NCI-H2107 (cell line): Measurements from ENCODE around the gene HLF.
"Not testable (repeated sequence)": the region's sequence is repeated elsewhere in the genome, so short reads cannot be mapped to it uniquely, and the experiment has no call there.

ENCODE experiments used
- DNase-seq: peaks from one replicate; lab custom pipeline; 2025; lab: John Stamatoyannopoulos, UW

The HLF gene

GRCh38 chr17:55311767-55312375 lies 47.1 kb downstream of the HLF start:
- DNase-seq = no peak

DNA sequence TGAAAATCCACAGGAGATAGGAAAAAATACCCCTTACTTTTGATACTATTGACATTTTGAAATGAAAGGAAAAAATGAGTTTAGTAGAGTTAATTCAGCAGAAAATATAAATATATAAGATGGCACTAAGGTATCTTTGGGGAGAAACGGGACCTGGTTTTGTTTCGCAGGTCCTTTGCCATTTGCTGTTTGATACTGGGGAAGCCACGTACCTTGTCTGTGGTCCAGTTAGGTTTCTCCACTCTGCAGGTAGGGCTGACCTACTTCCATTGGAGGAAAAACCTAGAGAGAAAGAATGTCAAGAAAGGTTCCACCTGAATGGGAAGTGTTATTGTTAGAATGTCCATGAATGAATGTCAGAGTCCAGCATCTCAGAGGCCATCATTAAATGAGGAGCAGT lies 48.1 kb downstream of the HLF start:
- DNase-seq = no peak

- no peak for DNase-seq
These were observed 49.5 kb downstream of the HLF start for GRCh38 chr17:55314061-55314783.

DNA sequence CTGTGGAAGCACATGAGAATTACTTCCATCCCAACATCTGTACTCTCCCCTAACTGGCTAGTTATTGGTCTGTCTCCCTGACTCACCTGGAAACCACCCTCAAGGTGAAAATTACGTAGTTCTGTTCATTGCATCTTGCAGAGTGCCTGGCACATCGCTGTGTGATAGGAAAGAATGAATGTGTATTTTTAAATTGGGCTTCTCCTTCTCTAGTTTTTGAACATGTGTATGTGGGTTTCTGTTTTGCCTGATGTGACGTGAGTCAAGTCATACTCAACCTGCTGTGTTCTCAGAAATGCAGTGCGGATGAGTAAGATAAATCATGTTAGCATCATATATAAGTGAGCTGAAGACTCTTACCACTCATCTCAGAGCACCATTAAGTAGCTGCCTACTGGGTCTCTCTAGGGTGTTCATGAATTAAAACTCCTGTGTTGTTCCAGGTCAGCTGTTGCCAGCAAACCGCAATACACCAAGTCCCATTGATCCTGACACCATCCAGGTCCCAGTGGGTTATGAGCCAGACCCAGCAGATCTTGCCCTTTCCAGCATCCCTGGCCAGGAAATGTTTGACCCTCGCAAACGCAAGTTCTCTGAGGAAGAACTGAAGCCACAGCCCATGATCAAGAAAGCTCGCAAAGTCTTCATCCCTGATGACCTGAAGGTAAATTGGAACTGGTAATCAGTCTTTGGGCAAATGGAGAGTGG lies 50.2 kb downstream of the HLF start:
- DNase-seq = no peak

DNA sequence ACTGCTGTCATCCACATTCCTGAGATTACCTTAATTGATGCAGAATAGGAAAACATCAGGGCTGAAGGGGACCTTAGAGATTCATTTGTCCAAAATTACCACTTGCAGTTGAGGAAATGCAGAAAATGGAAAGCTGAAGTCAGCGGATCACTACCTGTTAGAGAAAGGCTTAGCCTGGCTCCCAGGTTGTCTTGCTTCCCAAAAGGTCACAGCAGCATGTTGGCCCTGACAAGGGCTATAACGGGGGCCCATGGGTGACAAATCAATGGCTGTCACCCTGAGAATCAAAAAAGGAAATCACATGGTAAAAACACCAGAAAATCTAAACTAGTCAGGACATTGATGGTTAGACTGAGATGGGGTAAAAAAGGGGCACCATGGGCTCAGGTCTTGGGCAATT lies 51.7 kb downstream of the HLF start:
- no peak for DNase-seq

DNA sequence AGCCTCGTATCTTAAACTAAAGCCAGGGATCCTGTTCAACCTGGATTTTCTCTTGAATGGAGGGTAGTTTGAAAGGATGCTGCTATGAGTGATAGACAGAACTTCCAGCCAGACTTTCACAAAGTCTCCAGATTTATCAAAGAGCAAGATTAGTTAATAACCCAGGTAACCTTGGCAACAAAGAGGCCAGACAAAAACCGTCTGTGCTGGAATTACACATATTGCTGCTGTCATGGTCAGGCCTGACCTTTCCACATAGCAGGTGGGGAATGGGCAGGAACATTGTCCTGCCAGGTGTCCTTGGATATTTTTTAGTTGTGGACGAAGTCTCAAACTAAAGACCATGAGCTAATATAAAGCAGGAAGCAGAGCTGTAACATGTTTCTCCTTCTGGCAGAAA lies 52.5 kb downstream of the HLF start:
- DNase-seq = no peak

- DNase-seq = no peak
These were observed 53.3 kb downstream of the HLF start for GRCh38 chr17:55318081-55318480.

DNA sequence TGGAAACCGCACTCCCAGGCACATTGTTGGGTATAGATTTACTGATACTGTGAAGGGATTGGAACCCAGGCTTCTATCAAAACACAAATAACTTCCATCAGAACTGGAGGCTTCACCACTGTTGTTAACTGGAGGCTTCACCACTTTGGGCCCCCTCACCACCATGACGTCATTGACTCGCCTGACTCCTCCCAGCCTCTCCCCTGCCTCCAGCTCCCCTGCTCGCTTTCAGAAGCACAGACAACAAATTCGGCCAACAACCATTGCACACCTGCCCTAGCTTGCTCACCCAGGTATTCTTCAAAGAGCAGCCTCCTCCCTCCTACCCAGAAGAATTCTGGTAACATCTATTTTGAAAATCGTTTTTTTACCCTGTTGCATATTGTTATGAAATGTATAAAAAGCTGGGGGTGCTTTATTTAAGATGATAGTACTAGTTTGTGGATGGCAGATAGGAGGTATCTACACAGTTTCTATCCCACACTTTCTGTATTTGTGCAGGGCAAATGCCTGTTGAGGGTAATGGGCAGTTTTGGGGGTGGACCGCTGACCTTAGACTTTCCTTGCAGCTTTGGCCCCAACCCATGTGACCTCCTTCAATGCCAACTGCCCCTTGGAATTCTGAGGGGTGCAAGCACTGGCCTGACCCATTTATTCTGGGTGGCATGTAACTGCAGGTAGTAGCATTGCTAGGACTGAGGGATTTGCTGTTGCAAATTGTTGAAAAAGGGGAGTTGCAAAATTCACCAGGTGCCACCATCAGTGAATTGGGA lies 54.1 kb downstream of the HLF start:
- no peak for DNase-seq

GRCh38 chr17:55319933-55320593 lies 55.3 kb downstream of the HLF start:
- DNase-seq = no peak

DNA sequence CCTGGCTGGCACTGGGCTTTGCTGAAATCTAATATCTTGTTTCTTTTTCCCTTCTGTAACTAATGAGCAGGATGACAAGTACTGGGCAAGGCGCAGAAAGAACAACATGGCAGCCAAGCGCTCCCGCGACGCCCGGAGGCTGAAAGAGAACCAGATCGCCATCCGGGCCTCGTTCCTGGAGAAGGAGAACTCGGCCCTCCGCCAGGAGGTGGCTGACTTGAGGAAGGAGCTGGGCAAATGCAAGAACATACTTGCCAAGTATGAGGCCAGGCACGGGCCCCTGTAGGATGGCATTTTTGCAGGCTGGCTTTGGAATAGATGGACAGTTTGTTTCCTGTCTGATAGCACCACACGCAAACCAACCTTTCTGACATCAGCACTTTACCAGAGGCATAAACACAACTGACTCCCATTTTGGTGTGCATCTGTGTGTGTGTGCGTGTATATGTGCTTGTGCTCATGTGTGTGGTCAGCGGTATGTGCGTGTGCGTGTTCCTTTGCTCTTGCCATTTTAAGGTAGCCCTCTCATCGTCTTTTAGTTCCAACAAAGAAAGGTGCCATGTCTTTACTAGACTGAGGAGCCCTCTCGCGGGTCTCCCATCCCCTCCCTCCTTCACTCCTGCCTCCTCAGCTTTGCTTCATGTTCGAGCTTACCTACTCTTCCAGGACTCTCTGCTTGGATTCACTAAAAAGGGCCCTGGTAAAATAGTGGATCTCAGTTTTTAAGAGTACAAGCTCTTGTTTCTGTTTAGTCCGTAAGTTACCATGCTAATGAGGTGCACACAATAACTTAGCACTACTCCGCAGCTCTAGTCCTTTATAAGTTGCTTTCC lies 56.0 kb downstream of the HLF start:
- no peak for DNase-seq

DNA sequence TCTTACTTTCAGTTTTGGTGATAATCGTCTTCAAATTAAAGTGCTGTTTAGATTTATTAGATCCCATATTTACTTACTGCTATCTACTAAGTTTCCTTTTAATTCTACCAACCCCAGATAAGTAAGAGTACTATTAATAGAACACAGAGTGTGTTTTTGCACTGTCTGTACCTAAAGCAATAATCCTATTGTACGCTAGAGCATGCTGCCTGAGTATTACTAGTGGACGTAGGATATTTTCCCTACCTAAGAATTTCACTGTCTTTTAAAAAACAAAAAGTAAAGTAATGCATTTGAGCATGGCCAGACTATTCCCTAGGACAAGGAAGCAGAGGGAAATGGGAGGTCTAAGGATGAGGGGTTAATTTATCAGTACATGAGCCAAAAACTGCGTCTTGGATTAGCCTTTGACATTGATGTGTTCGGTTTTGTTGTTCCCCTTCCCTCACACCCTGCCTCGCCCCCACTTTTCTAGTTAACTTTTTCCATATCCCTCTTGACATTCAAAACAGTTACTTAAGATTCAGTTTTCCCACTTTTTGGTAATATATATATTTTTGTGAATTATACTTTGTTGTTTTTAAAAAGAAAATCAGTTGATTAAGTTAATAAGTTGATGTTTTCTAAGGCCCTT lies 56.8 kb downstream of the HLF start:
- no peak for DNase-seq

DNA sequence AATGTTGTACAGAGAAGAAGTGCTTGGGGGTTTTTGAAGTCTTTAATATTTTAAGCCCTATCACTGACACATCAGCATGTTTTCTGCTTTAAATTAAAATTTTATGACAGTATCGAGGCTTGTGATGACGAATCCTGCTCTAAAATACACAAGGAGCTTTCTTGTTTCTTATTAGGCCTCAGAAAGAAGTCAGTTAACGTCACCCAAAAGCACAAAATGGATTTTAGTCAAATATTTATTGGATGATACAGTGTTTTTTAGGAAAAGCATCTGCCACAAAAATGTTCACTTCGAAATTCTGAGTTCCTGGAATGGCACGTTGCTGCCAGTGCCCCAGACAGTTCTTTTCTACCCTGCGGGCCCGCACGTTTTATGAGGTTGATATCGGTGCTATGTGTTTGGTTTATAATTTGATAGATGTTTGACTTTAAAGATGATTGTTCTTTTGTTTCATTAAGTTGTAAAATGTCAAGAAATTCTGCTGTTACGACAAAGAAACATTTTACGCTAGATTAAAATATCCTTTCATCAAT lies 57.8 kb downstream of the HLF start:
- DNase-seq = no peak

GRCh38 chr17:55323518-55324295 lies 58.9 kb downstream of the HLF start:
- DNase-seq = no peak

- no peak for DNase-seq
These were observed 59.7 kb downstream of the HLF start for GRCh38 chr17:55324296-55324978.

DNA sequence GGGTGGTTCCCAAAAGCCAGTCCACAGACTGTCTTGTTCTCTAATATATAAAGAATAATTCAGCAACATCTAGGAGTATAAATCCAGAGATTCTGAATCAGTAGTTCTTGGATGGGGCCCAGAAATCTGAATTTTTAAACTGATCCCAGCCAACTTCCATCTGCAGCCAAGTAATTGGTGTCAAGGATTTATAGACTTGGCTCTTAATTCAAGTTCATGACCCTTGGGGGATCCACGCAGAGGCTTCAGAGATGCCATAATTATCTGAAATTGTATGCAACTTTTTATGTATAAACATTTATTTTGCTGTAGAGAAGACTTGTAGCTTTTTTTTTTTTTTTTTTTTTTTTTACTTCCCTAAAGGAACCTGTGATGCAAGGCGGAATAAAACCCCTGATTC lies 60.6 kb downstream of the HLF start:
- no peak for DNase-seq

DNA sequence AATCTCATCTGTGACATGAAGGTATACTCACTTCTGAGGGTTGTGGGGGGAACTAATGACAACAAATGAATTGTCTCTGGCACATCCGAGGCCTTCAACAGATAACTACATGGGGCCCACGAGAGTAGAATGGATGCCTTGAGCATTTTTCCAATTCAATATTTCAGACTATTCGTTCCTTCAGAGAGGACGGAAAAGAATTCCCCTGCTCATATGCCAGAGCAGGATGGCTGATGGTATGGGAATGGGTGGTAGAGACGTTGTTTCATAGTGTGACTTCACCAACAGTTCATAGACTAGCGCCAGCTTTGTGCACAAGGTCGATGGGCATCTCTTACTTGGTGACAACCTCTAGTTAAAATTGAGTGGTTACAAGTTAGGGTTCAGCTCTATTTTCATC lies 61.3 kb downstream of the HLF start:
- DNase-seq = no peak

DNA sequence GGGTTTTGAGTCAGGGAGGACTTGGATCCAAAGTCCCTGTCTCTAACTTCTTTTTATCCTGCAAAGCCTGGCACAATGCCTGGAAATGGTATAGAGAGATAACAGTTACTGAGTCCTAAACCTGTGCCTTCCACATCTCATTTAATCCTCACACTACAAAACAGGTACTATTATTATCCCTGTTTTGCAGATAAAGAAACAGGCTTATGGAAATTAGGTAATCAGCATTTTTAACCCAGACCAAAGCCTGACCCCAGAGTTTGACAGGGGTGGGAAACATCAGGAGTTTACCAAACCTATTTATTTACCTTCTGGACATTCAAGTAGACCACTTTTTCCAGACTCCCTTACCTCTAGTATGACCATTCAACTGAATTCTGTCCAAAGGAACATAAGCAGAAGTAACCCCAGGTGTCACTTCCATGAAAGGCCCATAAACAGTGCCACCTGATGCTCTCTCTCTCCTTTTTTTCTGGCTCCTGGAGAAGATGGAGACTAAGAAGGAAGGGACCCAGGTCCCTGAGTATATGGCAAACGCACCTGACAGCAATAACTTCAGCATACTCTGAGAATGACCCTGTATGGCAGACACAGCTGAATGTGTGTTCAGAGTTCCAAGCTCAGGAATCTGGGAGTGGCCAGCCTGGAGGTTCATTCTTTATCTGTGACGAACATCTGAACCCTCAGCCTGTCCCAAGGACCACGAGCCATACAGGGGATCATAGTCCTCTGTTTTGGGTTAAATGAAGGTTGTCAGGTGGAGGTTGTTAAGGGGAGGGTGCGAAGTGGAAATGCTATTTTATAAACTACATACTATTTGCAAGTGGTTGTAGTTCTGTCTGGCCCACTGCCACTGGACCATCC lies 62.7 kb downstream of the HLF start:
- no peak for DNase-seq

GRCh38 chr17:55328514-55328913 lies 63.8 kb downstream of the HLF start:
- DNase-seq = not testable (repeated sequence)
